Activated CD8-positive, alpha-beta memory T cell treated with anti-CD3 and anti-CD28 coated beads, Interleukin-2, amount 50 U/mL, for 4 hours (primary cell): Measurements from ENCODE around the gene ZNF165.
"Not testable (repeated sequence)": the region's sequence is repeated elsewhere in the genome, so short reads cannot be mapped to it uniquely, and the experiment has no call there.

ENCODE experiments used
- DNase-seq: peaks from one replicate; pipeline ENCODE4 v3.0.0-alpha.2; 2020

ZNF165 gene

GRCh38 chr6:28122283-28122682 lies 41.9 kb downstream of the ZNF165 start:
- not testable (repeated sequence) for DNase-seq

DNA sequence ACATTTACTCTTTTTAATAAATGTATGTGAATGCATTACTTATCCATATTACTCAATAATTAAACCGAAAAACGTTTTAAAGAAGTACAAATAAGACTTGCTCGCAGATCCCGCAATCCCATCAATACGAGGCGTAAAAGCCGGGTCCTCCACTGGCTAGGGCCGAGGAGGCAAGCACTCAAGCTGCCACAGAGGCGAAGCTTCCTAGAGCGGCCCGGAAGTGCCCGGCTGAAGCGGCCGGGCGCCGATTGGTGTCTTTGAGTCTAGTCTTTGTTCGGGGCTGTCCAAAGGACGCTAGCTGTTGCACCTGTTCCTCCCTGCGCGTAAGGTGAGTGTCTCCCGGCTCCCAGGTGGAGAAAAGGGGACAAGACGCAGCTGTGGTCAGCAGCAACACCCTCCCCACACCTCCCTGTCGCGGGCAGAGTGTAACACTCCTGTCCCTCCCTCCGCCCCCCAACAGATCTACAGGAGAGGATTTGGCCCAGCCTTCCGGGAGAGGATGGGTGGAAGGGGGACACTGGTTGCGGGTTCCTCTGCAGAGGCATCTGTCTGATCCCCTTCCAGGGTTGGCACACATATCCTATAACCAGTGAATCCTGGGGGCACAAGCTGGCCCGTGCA lies 44.1 kb downstream of the ZNF165 start, which contains the start of gene ZSCAN16:
TSS of gene ZSCAN16 (plus strand) at position 260 of the 621 bp plus-strand sequence. CDS start 835 bp downstream, outside the sequence.
- DNase-seq: peak; percentile 76

GRCh38 chr6:28124971-28125353 lies 44.6 kb downstream of the ZNF165 start:
- no peak for DNase-seq

GRCh38 chr6:28125401-28125800 lies 45.0 kb downstream of the ZNF165 start:
- DNase-seq: no peak

GRCh38 chr6:28134015-28134414 lies 53.6 kb downstream of the ZNF165 start:
- peak; percentile 23 for DNase-seq

- DNase-seq: no peak
Measured at GRCh38 chr6:28134716-28135115, 54.3 kb downstream of the ZNF165 start.

DNA sequence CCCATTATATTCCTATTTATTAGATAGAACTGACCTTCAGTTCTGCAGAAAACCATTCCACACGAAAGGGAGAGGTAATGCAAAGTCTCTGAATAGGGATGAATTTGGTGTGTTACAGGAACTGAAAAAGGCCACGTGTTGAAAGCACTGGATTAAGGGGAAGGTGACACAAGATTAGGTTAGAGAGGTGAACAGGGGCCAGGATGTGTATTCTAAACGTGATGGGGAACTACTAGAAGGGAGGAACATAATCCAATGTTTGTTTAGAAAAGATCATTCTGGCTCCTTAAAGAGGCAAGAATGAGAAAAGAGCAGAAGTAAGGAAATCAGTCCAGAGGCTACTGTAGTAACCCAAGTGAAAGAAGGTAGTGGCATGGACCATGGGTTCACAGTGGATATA lies 55.0 kb downstream of the ZNF165 start:
- DNase-seq: no peak

- DNase-seq: peak; percentile 74
Measured at GRCh38 chr6:28136585-28137504, 56.5 kb downstream of the ZNF165 start.

GRCh38 chr6:28137505-28137981 lies 57.2 kb downstream of the ZNF165 start:
- no peak for DNase-seq
